NCI-H226 (cell line): ENCODE data around the gene PYROXD2.

ENCODE experiments used
- DNase-seq: peaks from one replicate; pipeline ENCODE4 v3.0.0-alpha.2; 2015

Gene PYROXD2

GRCh38 chr10:98389398-98389797 is 25.6 kb downstream of the PYROXD2 start:
- DNase-seq, result no peak

DNA sequence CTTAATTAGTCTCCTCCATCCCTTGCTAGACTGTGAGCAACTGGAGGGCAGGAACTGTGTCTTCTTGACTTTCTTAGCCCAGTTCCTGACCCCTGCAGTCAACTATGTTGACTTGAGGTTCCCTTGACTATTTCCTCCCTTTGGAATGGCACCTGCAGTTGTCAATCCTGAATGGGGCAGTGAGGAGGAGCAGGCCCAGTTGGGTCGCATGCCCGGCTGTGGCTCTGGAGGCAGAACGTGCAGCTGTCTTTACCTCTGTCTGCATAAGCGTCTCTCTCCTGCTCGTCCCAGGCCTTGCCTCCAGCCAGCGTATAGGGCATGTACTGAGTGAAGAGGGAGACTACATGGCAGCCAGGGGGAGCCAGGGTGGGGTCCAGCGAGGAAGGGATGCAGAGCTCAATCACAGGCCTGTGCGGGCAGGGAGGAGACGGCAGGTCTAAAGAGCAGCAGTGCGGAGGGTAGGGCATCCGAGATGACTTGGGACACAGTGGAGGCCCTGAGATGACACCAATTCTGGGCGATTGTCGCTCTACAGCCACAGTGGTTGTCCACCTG is 26.8 kb downstream of the PYROXD2 start:
- DNase-seq, result no peak

- no peak for DNase-seq
These were observed 30.4 kb downstream of the PYROXD2 start for GRCh38 chr10:98384531-98385133.

- DNase-seq, result no peak
These were observed 31.1 kb downstream of the PYROXD2 start for GRCh38 chr10:98383869-98384268.

DNA sequence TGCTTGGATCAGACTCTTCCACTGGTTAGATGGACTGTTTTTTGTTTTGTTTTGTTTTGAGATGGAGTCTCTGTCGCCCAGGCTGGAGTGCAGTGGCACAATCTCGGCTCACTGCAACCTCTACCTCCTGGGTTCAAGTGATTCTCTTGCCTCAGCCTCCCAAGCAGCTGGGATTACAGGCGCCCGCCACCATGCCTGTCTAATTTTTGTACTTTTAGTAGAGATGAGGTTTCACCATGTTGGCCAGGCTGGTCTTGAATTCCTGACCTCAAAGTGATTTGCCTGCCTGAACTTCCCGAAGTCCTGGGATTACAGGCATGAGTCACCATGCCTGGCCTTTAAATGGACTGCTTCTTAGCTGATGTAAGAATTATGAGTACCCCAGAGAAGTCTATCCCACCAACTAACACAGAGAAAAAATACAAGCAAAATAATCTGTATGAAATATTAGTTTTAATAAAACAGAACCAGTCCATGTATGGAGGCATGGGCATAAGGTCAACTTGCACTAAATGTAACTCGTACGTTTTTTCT is 31.8 kb downstream of the PYROXD2 start:
- peak; percentile 70 for DNase-seq

GRCh38 chr10:98382691-98383101 is 32.3 kb downstream of the PYROXD2 start:
- no peak for DNase-seq

GRCh38 chr10:98380493-98381339 is 34.3 kb downstream of the PYROXD2 start:
- DNase-seq, result no peak

DNA sequence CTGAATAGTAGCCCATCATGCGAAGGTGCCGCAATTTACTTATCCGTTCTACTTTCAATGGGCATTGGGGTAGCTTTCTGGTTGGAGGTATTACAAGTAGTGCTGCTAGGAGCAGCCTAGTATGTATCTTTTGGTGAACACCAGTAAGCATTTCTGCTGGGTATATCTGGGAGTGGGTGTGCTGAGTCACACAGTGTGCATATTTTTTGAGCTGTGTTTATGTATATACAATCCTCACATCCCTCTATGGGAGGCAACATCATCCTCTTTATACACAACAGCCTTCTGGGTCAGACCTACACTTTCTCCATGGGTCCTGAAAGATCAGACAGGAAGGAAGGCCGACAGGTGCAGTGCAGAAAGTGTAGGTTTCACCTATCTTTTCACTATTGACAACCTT is 36.3 kb downstream of the PYROXD2 start:
- DNase-seq, result no peak

DNA sequence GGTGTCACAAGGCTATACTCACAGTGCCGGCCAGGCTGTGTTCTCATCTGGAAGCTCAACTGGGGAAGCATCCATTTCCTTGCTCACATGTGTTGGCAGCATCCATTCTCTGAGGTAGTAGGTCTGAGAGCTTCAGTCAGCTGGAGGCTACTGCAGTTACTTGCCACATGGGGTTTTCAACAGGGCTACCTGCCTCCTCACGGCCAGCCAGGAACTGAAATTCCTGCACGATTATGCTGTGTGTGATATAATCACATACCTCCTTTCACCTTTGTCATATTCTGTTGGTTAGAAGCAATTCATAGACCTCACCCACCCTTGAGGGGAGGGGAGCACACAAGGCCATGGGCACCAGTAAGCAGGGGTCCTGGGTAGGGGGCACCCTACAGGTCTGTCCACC is 37.4 kb downstream of the PYROXD2 start:
- no peak for DNase-seq

- DNase-seq, result no peak
These were observed 38.0 kb downstream of the PYROXD2 start for GRCh38 chr10:98377001-98377400.

GRCh38 chr10:98376485-98376884 is 38.5 kb downstream of the PYROXD2 start:
- DNase-seq, result no peak

GRCh38 chr10:98374217-98374985 is 40.6 kb downstream of the PYROXD2 start:
- peak; percentile 61 for DNase-seq

- DNase-seq, result no peak
These were observed 41.5 kb downstream of the PYROXD2 start for GRCh38 chr10:98373260-98374040.

DNA sequence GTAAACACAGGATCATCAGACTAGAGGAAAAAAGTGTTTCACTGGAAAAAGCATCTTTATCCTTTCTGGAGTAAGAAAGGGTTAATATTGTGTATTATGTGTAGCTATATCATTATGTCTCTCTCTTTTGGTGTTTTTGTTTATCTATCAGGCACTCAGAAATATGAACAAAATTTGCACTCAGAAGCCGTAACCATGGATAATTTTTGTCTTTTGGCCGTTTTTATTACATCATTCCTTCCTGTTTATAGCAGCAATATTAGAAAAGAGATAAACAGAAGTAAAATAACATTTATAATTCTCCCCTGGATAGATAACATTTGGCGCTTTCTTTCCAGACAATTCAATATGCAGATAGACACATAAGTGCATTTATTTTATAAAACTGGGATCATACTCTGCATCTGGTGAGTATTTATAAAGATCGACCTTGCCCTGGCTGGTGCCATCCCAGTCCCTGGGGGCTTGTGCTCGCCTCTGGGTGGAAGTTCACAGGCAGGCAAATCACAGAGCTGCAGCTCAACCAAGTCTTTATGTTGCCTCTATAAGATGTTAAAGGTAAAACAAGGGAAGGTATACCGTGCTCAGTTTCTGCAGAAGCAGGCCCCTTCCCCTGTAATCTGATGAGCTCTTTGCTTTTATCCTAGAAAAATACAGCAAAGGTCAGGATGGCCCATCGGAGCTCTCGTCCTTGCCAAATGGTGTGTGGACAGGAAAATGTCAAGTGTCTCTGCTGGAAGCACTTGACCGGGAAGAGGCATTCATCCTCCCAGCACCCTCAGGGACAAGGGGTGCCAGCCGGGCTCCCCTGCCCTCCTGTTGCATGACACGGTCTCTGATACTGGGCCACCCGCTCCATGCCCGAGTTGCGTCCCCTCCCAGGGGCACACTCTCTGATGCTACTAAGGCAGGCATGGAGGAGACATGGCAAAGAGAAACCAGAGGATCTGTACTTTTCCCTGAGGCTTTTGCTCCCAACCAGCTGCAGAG is 43.9 kb downstream of the PYROXD2 start:
- no peak for DNase-seq

DNA sequence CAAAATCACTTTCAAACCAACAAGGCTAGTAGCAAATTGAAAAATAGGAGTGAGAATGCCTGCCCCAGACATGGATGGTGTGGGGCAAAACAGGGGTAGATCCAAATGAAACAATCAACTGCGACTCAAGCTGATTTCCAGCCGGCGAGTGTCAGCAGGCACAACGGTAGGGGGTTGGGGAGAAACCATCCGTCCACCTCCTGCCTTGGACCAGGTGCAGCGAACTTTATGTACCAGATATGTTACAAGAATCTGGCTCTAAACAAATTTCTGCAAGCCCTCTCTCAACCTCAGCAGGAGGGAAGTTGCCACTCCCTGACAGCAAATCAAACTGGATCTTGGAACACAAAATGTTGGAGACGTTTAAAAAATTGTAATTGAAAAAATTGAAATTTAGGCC is 45.2 kb downstream of the PYROXD2 start:
- DNase-seq, result no peak

DNA sequence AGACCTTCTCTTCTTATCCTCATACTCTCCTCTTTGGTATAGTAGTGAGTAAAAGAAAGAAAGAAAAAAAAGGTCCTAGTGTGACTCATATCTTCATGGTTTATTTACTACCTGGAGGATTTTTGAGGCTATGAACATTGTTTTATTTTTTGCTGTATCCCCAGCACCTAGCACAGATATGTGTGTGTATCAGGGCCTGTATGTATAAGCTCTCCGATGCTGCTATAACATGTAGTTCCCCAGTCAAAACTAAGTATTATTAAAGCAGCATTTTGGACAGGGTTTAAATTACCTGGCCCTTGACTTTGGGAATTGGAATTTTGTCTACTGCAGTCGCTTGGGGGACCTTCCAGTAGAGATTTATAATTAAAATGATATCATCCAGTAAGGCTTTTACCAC is 46.3 kb downstream of the PYROXD2 start:
- no peak for DNase-seq

DNA sequence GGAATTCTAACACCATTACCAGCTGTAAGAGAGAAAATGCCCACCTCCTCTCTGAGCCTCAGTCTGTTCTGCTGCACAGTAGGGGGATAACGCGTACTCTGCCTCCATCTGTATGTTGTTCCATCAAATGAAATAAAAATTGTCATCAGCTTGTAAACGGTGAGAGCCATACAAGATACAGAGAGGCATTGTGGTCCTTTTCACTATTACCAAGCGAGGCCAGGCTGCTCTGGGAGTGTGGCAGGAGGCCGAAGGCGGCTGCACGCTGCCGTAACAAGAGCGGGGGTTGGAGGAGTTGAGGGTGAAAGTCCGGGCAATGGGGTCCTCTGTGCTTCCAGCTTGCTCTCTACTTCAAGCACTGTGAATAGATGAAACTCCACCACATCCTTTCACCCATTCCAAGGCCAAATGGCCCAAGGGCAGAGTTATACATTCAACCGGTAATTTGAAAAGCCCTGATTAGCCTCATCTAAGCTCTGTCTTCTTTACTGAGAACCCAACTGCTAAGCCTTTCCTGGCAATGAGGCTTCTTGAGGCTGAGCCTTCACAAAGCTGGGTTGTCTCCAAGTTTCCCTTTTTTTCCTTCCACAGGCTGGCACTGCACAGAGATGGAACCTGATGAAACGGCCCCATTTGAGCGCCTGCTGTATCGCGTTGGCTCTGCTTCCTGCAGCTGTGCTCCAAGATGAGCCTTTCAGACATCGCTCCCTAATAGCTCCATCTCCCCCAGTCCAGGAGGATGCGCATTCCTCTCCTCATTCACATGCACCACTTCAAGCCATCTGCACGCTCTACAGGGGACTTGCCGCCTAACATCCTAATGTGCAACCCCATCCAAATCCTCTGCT is 47.2 kb downstream of the PYROXD2 start:
- no peak for DNase-seq

- no peak for DNase-seq
These were observed 48.9 kb downstream of the PYROXD2 start for GRCh38 chr10:98366062-98366530.

DNA sequence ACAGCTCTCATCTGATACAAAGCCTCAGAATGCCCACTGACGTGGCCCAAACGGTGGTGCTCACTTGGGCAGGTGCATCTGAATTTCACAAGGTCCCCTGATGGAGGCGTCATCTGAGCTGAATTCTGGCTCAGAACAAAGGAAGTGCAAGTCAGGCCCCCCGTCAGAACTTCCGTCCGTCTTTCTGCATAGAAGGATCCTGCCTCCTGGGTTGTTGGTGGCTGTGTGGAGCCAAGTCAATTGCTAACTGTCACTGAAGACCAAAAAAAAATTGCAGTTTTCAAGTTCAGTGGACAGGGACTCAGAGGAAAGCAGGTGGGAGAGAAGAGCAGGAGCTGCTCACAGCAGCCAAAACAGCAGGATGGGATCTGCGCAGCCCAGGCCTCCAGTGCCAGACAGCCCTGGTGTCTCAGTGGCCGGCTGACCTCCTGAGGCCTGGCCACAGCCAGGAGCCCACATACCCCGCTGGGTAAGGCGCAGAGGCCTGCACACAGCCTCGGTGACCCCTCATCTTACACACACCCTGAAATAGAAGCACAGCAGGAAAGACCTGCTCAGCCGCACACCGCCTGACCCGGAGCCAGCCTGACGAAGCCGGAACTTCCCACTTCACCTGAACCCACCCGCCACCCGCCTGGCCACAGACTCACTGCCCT is 49.4 kb downstream of the PYROXD2 start:
- DNase-seq, result no peak
